HG02981 (cell line): Measurements from ENCODE around the gene BORCS6.
A peak's percentile ranks its signal among the peaks of the same experiment; 100 is the strongest.
"Not testable (repeated sequence)": the region's sequence is repeated elsewhere in the genome, so short reads cannot be mapped to it uniquely, and the experiment has no call there.

ENCODE experiments used
- ATAC-seq: cut with Tn5 transposase; IDR thresholded peaks from one replicate; pipeline ENCODE4 v1.9.1; 2021; ENCODE audit warnings: mild to moderate bottlenecking, moderate library complexity; ENCODE audit not compliant: unreplicated experiment

BORCS6 gene

DNA sequence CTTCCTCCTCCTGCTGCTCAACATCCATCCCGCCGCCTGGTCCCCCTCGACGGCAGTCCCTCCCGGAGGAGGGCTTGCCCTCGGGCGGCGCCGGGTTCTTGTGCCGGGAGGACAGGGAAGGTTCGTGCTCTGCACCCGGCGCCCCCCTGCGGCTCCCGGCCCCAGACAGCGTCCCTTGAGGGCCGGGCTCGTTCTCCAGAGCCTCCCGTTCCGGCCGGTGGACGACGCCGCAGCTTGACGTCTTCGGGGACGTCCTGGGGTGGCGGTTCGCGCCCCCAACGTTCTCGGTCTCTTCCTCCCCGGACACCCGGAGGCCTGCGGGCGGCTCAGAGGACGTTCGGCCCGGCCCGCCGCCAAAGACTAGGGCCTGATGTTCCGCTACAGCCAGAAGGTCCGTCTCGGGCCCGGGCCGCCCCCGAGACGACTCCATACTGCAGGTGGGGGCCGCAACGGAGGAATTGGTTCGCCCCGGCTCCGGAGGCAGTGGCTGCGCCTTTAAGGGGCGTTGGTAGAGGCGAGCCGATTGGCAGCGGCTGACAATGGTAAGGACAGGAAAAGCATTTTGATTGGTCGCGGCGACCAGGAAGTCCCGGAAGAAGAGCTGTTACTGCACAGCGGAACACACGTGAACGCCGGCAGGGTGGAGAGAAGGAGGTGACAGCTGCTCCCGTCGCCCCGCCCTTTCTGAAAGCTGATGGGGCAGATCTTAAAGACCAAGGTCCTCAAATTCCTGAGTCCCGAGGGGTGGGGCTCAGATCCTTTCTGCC, at the start of gene BORCS6:
TSS of gene BORCS6 (minus strand) at position 470 of the 767 bp plus-strand sequence. CDS start at position 430, 40 bp downstream.
- peak; percentile 46 for ATAC-seq

DNA sequence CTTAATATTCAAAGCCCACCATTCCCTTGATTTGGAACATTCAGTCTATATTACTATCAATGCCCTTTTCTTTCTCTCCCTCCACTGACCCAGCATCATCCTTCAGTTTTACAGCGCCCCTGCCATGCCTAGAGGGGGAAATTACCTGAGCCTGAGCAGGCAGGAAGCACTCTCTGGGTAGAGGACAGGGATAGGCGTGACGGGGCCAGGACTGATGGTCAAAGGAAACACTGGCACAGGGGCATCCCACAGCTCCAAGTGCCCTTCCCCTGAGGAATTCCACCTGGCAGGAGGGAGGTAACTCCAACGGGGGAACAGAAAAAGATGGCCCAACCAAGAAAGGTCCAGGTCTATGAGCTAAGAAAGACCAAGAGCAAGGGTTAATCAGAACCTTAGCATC, 47.9 kb upstream of the BORCS6 start:
- ATAC-seq = no peak

DNA sequence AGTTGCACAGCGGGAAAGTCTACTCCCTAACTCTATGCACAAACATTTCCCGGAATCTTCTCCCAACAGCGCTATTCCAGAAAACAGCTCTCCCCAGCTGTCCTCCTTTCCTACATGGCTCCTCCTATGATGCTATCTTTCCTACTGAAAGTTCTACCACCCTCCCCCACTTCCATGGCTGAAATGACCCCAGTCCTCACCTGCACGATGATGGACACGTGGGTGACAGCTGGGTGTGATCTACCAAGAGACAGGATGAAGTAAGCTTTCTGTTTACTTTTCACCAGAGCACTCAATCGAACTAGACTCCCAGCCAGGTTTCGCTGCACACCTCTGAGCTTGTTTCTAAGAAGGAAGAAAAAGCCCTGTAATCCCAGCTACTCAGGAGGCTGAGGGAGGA, 47.2 kb upstream of the BORCS6 start:
- ATAC-seq = no peak

DNA sequence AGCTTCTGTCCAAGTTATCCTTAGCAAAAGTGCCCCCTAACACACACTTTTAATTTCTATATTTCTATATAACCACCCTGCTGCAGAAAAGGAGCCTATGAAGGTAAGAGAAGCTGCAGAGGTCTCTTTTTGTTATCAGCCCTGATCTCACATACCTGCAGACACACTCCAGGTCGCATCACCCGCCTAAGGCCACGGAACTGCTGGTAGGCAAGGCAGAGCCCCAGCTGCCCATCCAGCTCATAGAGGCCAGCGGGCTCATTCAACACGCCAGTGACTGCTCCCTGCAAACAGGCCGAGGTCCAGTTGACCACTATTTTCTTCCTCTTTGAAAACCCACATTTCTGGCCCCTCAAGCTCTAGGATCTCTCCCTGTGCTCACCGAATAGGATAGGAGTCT, 45.7 kb upstream of the BORCS6 start:
- ATAC-seq = no peak

DNA sequence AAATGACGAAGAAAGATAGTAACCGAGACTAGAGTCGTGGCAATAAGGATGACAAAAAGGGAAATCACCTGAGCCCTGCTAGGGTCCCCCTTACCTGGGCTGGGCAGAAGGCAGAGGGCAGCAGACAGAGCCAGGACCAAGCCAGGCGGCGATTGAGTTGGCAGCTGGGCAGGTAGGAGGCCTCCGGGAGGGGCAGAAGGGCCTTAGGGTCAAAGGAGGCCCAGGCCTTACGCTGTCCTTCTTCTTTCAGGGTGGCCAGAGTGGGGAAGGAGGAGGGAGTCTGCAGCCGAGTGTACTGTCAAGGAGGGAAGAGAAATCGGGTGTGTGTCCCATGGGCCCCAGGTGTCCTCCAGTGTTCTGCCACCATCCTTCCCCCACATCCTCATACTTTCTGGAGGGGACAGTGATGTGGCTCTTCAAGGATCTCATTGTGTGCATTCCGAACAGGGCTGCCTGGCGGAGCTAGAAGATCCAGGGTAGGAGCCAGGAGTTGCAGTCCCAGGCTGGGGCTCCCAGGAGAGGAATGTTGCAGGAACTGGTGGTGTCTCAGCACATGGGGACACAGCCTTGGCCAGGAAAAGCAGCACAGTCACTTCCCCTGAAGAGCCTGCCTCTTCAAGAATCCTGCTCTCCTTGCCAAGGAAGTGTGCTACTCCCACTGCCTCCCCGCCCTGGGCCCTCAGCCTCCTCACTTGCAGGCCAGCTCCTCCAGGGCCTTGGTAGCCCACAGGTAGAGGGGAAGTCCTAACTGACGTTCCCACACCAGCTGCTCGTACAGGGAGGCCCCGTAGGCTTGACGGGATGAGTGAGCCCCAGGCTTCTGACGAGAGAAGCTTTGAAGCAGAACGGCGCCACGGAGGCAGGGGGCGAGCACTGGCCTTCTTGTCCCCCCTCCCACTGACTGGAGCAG, 44.6 kb upstream of the BORCS6 start:
- no peak for ATAC-seq

DNA sequence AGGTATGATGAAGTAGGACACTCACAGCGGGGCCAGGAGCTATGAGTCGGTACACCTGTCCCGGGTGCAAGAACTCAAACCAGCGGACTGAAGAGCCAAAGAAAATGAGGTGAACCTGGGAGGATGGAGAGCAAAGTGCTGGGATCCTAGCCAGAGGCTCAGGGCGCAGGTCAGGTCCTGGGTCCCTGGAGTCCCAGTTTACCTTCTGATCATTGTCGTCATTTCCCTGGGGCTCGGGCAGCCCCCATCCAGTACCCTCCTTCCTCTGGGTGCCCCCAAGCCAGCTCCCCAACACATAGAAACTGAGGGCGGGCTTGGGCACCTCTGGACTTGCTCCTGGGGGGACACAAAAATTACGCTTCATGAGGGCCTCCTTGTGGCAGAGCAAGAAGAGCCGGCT, 41.7 kb upstream of the BORCS6 start:
- no peak for ATAC-seq

DNA sequence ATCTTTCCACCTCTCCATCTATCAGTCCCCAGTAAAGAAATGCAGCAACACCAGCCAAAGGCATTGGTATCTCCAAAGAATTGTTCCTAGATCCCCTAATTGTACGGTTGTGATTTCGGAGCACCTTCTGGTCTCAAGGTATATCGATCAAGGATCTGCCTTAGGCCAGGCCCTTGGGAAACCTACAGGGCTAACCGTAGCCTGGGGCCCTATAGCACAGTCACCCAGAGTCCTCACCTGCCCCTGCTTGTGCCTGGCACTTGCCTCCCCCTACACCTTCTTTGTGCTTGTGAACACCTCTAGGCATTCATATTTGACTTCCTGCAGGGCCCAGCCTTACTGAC, 37.2 kb upstream of the BORCS6 start:
- ATAC-seq = no peak

DNA sequence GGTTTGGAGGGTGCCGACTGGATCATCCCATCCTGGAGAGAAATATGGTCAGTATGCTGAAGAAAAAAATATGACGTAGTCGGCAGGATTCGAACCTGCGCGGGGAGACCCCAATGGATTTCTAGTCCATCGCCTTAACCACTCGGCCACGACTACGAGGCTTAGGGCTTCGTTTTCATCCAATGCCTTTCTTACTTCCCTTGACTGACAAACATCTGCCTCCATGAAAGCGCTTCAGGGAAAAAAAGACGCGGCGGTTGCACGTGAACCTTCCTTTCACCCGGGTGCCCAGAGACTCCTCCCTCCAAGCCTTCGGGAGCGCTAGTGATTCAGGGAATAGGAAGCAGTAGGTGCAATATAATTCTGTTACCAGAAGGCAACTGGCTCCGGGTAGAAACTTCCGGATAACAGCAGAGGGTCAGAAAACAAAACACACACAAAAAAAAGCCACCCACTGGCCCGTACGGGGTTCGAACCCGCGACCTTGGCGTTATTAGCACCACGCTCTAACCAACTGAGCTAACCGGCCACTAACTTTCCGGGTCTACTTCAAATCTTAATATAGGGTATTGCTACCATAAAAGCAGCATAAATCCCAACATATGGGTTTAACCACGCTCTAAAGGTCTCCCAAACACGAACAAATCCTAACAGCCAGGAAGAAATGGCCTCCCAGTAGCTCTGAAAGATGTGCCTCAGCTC, 36.7 kb upstream of the BORCS6 start:
- ATAC-seq = no peak

DNA sequence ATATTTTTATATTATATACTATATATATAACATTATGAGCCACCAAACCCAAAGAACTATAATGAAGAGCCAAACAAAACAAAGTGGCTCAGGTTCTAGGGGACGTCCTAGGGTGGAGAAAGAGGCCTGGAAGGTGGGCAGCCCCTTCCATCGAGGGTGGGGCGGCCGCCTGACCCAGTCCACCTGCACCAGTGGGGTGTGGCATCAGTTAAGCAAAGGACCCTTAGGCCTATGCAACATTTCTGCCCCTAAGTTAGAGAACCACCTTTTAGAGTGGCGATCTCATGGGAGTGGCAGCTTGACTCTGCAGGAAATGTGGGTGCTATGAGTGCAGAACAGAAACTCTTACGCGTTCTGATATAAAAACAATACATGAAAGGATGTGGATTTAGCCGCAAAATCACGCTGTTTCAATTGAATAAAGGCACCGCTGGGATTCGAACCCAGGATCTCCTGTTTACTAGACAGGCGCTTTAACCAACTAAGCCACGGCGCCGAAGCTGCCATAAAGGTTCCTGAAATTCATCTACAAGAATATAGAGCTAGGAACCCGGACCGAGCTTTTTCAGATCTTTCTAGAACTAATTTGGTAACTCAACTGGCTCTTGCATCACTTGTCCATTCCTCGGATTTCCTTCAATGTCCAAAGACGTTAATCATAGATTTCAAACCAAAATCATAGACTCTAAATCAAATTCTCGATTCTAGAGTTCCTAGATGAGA, 36.0 kb upstream of the BORCS6 start:
- ATAC-seq = no peak

DNA sequence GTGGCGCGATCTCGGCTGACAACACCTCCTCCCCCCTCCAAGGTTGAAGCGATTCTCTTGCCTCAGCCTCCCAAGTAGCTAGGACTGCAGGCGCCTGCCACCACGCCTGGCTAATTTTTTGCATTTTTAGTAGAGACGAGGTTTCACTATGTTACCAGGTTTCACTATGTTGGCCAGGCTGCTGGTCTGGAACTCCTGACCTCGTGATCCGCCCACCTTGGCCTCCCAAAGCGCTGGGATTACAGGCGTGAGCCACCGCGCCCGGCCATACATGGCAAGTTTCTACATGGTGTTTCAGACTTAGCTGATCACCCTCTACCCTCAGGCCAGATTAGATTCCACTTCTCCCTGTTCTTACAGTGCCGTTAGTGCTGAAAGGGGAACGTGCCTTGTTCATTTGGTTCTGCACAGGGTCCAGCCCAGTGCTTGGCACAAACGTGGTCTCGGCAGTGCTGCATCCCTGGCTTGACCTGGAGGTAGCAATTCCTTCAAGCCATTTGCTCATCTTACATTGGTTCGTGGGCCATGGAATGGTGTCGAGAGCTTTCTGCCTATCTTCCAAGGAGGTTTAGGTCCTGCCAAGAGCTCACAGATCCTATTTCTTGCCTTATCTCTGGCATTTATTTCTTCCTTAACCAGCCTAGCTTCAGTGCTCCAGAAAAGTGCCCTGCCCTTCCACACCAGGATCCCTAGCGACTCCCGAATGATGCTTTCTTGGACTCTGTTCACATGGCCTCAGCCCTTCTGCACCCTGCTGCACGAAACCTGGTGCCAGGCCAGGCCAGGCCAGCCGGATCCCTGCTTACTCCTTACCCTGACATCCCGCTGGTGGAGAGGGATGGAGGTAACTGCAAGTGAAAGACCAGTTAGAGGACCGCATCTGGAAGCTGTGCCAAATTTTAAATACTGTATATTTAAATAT, 35.2 kb upstream of the BORCS6 start:
- ATAC-seq = no peak

DNA sequence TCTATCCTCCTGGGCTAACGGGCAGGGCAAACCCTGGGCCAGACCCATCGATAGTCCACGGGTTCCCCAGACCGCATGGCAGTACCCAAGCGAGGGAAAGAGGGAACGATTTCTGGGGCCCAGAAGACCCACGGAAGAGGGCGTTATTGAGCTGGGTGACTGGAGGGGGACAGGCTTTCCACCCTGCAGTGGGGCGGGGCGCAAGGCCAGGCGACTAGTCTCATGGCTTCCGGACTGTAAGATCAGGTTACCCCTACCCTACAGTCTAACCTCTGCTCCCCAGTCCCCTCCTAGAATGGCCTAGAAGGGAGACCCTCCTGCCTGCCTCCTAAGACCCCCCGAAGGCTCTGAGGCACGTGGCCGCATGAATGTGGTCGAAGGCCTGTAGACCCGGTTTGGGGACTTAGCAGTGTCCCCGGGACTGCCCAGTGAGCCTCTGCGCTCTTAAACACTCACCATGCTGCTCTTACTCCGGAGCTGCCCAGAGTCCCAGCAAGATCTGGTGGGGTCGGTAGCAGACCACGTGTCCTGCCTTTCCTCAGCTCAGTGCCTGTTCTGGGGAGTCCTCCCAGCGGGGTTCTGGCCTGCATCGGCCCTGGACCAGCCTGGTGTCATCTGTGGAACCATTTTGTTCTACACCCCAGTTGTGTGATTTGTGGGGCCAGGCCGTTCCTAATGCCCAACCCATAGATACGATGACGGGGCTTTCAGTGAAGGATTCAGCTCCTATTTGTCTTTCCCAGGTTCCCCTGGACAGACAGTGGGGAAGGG, 33.6 kb upstream of the BORCS6 start:
- ATAC-seq = peak; percentile 4

DNA sequence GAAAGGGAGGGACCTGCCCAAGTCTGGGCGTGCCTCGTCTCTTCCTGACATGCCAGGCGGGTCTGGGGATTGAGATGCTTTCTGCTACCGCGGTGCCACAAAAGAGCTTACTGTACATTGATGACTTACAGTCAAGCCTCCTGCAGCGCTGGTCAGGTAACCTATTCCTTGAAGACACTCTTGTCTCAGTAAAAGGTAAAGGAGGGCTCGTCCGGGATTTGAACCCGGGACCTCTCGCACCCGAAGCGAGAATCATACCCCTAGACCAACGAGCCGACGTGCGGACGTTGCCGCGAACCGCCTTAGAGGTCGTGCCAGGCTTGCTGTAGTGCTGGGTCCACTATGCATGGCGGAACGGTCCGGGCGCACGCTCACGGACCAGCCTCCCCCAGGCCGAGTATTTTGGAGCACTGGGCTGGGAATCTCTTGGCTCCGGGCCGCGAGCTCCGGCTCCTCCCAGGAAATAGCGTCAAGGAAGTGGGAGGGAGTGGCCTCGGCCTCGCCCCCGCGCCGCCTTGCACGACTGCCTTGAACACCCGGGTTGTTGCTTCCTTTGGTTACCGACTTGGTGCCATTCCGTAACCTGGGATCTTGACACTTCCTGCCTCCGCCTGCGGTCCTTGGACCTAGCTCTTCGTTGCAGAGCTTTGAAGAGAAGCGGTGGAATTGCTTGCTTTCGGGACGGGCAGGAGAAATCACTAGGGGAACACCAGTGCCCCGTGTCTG, 32.8 kb upstream of the BORCS6 start:
- ATAC-seq = peak; percentile 35

DNA sequence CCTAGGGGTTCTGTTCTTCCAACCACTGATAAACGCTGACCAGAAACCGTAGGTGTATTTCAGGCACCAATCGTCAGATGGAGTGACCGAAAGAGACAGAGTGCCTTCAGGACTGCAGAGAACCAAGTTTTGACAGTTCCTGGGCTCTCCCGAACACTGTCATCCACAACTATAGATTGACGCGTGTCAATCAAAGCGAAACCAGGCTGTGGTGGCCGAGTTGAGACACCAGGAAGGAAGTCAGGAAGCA, 32.3 kb upstream of the BORCS6 start:
- peak; percentile 32 for ATAC-seq

DNA sequence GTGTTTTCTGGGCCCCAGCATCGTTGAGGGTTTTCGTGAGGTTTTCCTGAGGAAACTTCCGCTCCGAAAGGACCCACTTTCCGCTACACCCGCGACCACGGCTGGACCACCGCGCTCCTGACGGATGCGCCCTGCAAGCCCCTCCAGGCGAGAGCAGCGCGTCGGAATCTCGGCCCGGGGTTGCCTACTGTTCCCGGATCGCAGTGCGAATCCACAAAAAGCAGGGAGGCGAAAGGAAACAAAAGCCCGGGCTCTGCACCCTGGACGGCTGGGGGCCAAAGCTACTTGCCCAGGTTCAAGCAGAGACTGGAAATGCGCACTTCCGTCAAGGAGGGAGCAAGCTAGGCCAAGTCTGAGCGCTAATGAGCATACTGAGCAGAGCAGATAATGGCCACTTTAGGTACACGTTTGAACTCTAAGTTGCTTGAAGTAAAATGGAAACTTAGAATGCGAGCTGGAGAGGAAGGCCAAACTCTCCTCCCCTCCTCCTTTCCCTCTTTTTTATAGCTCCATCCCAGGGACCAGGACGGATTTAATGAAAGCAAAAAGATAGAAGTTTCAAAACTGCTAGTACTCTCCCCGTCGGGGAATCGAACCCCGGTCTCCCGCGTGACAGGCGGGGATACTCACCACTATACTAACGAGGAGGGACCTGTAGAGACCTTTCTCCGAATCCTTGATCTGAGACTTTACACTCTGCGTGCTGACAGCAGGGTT, 31.8 kb upstream of the BORCS6 start:
- peak; percentile 33 for ATAC-seq

DNA sequence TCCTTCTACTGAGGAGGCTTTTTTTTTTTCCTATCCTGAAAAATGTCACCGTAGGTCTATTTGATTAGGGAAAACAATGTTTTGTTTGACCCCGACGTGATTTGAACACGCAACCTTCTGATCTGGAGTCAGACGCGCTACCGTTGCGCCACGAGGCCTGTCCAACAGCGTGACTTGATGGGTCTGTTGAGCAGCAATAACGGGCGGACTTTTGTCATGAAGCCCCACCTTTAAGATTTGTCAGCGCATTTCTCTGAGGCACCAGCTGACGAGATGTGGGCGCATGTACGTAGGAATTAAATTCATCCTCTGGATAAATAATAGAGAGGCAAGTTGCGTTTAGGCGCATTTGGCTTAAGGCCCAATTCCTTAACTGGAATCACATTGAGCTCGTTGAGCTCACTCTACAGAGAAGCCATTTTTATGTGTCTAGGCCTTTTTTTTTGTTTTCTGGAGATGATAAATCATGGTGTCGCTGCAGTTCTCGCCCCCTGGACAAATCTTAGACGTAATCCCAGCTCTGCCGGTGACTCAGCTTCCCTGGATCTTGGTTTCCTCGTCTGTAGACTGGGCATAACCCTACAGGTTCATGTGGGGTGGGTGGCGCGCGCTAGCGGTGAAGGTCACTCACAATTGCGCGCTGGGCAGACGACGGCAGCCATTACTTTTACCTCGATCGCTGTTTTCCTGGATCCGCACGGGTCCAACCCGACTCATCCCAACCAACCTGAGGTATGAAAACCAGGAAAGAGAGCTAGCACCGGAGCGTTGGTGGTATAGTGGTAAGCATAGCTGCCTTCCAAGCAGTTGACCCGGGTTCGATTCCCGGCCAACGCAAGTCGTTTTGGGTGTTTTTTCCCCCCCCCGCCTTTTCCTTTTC, 31.0 kb upstream of the BORCS6 start:
- ATAC-seq = no peak

DNA sequence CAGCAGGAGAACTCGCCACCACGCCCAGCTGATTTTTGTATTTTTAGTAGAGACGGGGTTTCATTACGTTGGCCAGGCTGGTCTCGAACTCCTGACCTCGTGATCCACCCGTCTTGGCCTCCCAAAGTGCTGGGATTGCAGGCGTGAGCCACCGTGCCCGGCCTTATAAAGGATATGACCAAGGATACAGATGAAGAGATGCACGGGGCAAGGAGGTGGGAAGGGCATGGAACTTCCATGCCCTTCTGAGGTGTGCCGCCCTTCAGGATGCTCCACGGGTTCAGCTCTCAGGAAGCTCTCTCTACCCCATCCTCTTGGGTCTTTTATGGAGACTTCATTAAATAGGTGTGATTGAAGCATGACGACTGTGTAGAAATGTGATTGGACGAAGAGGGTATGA, 24.0 kb upstream of the BORCS6 start:
- not testable (repeated sequence) for ATAC-seq
